CD4-positive, alpha-beta T cell treated with Interleukin-21 for 1 hour (primary cell): ENCODE data around the gene MIS18A.

Experiments
- DNase-seq: peaks from one replicate; pipeline ENCODE4 v3.0.0-alpha.2; 2020

The MIS18A gene

GRCh38 chr21:32249511-32250280, 29.2 kb downstream of the MIS18A start:
- DNase-seq = no peak

- no peak for DNase-seq
Observed at GRCh38 chr21:32248571-32249461, 30.0 kb downstream of the MIS18A start.

GRCh38 chr21:32246571-32247140, 32.2 kb downstream of the MIS18A start:
- DNase-seq = no peak

GRCh38 chr21:32245971-32246370, 32.9 kb downstream of the MIS18A start:
- DNase-seq = no peak

GRCh38 chr21:32240851-32241687, 37.8 kb downstream of the MIS18A start:
- no peak for DNase-seq

- no peak for DNase-seq
Observed at GRCh38 chr21:32239551-32239950, 39.3 kb downstream of the MIS18A start.

- no peak for DNase-seq
Observed at GRCh38 chr21:32238063-32238462, 40.8 kb downstream of the MIS18A start.

- no peak for DNase-seq
Observed at GRCh38 chr21:32237021-32237420, 41.8 kb downstream of the MIS18A start.

GRCh38 chr21:32233722-32234301, 45.0 kb downstream of the MIS18A start:
- no peak for DNase-seq

- no peak for DNase-seq
Observed at GRCh38 chr21:32233055-32233546, 45.7 kb downstream of the MIS18A start.

- DNase-seq = no peak
Observed at GRCh38 chr21:32226444-32226843, 52.4 kb downstream of the MIS18A start.
